ENCODE data around the gene RABGGTB. TPM values are rescaled to one million over a fixed set of nuclear protein-coding genes. Genes with fewer than 3 reads are reported as not detected.
"Not testable (repeated sequence)": the region's sequence is repeated elsewhere in the genome, so short reads cannot be mapped to it uniquely, and the experiment has no call there.

The RABGGTB gene
- total RNA-seq (2022), result 88.6 and 96.0 TPM in 2 replicates
- Bru-seq, nascent RNA, result percentile 100 among the genes with signal in this experiment
- BruChase-seq, experiment 1, labeled RNA remaining after a 2-hour chase, result percentile 99 among the genes with signal in this experiment
- BruChase-seq, experiment 2, labeled RNA remaining after a 6-hour chase, result percentile 97 among the genes with signal in this experiment
- long read RNA-seq, transcript RABGGTB-201 (9 exons, 1,496 nt), result major isoform, 58 of 105 reads
- long read RNA-seq, partial matches to known transcripts, result 10 of 105 reads
- long read RNA-seq, other reads (novel, unspliced or antisense), result 35 of 105 reads

DNA sequence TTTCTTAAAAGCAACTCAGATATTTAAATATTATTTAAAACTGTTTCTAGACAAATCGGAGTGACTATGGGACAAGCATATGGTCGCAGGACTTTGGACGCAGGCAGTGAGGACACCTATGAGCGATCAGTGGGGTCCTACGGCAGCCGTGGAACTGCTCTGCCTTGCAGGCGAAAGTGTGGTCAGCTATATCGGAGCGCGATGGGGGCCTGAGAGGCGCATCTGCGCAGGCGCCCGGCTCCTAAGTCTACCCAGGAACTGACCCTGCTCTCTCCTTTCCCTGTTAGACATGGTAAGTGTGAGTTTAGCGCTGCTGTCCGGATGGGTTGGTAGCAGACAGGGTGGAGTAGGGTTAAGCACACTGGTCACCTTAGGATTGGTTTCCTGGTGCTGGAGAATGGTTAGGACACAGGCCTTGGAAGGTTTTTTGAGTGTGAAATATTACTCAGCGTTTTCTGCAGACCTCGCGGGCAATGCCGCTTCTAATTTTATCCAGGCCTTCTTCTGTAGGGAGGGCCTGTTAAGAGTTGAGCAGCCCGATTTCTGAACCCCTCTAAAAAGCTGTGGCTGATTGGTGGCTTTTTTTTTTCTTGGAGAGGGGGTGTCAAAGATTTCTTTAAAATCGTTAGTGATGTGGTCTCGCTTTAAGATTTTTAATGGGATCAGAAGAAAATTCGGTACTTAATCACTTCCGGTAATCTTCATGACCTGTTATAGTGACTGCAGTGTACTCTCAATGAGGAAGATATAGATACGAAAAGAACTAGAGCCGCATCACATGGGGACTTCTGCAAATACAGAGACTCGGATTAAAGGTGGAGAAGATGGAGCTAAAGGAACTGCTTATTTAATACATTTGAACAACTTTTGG, at the start of gene RABGGTB:
RABGGTB (plus strand) TSS at position 274 of the 871 bp plus-strand sequence; CDS start at position 290, 16 bp downstream.
- no peaks in the 10 kb centered on the region for H3K9me3 ChIP-seq
- H3K4me3 ChIP-seq (ENCODE audit: low read depth, low read length), result peak within 1 kb of the TSS; percentile 60
- TSS peak; percentile 67 for BruUV-seq (replicated peaks)
- H3K4me3 Mint-ChIP-seq (ENCODE audit: unreplicated experiment), result peak within 1 kb of the TSS; percentile 98
- POLR2A ChIA-PET, result interaction anchor here (0.6 to 0.7 kb wide), 2 partner anchors 16 to 56 kb away, joined by 3 read pairs; no protein-coding TSS in a partner anchor
- TF ChIP-seq, protein P1, sequence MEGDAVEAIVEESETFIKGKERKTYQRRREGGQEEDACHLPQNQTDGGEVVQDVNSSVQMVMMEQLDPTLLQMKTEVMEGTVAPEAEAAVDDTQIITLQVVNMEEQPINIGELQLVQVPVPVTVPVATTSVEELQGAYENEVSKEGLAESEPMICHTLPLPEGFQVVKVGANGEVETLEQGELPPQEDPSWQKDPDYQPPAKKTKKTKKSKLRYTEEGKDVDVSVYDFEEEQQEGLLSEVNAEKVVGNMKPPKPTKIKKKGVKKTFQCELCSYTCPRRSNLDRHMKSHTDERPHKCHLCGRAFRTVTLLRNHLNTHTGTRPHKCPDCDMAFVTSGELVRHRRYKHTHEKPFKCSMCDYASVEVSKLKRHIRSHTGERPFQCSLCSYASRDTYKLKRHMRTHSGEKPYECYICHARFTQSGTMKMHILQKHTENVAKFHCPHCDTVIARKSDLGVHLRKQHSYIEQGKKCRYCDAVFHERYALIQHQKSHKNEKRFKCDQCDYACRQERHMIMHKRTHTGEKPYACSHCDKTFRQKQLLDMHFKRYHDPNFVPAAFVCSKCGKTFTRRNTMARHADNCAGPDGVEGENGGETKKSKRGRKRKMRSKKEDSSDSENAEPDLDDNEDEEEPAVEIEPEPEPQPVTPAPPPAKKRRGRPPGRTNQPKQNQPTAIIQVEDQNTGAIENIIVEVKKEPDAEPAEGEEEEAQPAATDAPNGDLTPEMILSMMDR (IDR thresholded peaks at IDR 0.05; ENCODE audit: insufficient read depth in 1 of 2, low read depth in 1 of 2, low read length in 1 of 2, severe bottlenecking in 1 of 2, unreplicated experiment in 1 of 2), result no peak
- H3K36me3 ChIP-seq (ENCODE audit: control insufficient read depth, insufficient read depth, low read length), result no peaks in the 10 kb centered on the region; the same call in 1 of the 2 replicates
- H3K4me1 ChIP-seq, result peaks cover 24% of the 10 kb centered on the region
- H3K27me3 Mint-ChIP-seq (ENCODE audit: insufficient read depth, unreplicated experiment), result no peaks in the 10 kb centered on the region
- CTCF ChIA-PET, result no interaction called here
- DNase-seq, result peak; percentile 93 to 94
- intact Hi-C loops (cut with micrococcal nuclease; ENCODE audit: unreplicated experiment), result loop anchor here (2.0 to 10.0 kb wide), 4 partner anchors 56 to 521 kb away; partner anchors contain the start of gene ACADM
- H3K27me3 ChIP-seq (replicated peaks; ENCODE audit: control insufficient read depth, insufficient read depth, low read length), result no peaks in the 10 kb centered on the region
- H3K27ac Mint-ChIP-seq (ENCODE audit: unreplicated experiment), result peak within 1 kb of the TSS; percentile 97
- peaks cover 6% of the 10 kb centered on the region for H3K4me1 Mint-ChIP-seq (ENCODE audit: low read depth, unreplicated experiment)
- H3K36me3 Mint-ChIP-seq (ENCODE audit: insufficient read depth, unreplicated experiment), result peaks cover 55% of the 10 kb centered on the region
- no peaks in the 10 kb centered on the region for H3K9me3 Mint-ChIP-seq (ENCODE audit: unreplicated experiment)

DNA sequence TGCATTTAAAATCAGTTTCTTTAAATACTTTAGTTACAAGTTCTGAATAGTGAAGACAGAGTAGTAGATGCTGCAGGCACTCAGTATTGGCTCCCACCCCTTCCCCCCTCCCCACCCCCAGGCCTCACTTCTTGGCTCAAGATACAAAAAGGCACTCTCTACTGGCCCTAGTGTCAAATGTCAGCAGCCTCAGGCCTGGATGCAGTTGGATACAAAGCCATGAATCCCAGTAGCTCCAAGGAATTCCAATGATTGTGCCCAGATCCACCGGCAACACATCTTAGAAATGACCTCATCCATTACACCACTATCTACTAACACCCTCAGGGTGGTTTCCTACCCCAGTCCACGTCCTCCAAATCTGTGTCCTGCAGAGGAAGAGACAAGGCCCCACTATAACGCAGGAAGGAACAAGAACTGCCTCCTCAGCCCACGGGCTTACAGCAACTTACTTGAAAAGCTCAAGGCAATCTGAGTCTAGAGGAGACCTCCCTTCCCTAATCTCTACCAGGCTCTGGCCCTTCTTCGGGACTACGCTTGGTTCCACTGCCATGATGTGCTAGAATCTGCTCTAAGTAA, 43.9 kb upstream of the RABGGTB start:
- no peaks in the 10 kb centered on the region for H3K4me1 ChIP-seq
- H3K36me3 ChIP-seq (ENCODE audit: control insufficient read depth, insufficient read depth, low read length), result no peaks in the 10 kb centered on the region
- TF ChIP-seq, protein P1 (IDR thresholded peaks at IDR 0.05; ENCODE audit: insufficient read depth in 1 of 2, low read depth in 1 of 2, low read length in 1 of 2, severe bottlenecking in 1 of 2, unreplicated experiment in 1 of 2), result no peak
- no TSS peak for BruUV-seq (replicated peaks)
- intact Hi-C loops (cut with micrococcal nuclease; ENCODE audit: unreplicated experiment), result no loop called here
- H3K27ac Mint-ChIP-seq (ENCODE audit: unreplicated experiment), result no peak overlapping the region
- no peak overlapping the region for H3K4me3 ChIP-seq (ENCODE audit: low read depth, low read length)
- CTCF ChIA-PET, result no interaction called here
- no peaks in the 10 kb centered on the region for H3K27me3 ChIP-seq (replicated peaks; ENCODE audit: control insufficient read depth, insufficient read depth, low read length)
- H3K27me3 Mint-ChIP-seq (ENCODE audit: insufficient read depth, unreplicated experiment), result no peaks in the 10 kb centered on the region
- H3K9me3 ChIP-seq, result no peaks in the 10 kb centered on the region
- peaks cover 5% of the 10 kb centered on the region for H3K36me3 Mint-ChIP-seq (ENCODE audit: insufficient read depth, unreplicated experiment)
- POLR2A ChIA-PET, result no interaction called here
- DNase-seq, result no peak
- no peaks in the 10 kb centered on the region for H3K4me1 Mint-ChIP-seq (ENCODE audit: low read depth, unreplicated experiment)
- H3K4me3 Mint-ChIP-seq (ENCODE audit: unreplicated experiment), result no peak overlapping the region
- no peaks in the 10 kb centered on the region for H3K9me3 Mint-ChIP-seq (ENCODE audit: unreplicated experiment)

DNA sequence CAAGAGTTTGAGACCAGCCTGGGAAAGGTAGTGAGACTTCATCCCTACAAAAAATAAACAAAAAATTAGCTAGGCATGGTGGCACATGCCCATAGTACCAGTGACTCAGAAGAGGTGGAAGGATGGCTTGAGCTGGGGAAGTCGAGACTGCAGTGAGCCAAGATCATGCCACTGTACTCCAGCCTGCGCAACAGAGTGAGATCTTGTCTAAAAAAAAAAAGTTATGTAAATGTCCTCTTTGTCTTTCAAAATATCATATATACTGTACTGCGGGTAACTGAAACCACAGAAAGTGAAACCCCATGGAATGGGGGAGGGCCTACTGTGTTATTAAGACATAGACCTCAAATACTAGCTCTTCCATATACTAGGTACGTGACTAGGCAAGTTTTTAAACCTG, 40.8 kb upstream of the RABGGTB start:
- no peak overlapping the region for H3K4me3 Mint-ChIP-seq (ENCODE audit: unreplicated experiment)
- no peaks in the 10 kb centered on the region for H3K9me3 ChIP-seq
- ChIA-PET CTCF (no interaction called here), POLR2A (no interaction called here)
- H3K4me1 Mint-ChIP-seq (ENCODE audit: low read depth, unreplicated experiment), result no peaks in the 10 kb centered on the region
- H3K27me3 ChIP-seq (replicated peaks; ENCODE audit: control insufficient read depth, insufficient read depth, low read length), result no peaks in the 10 kb centered on the region
- H3K4me3 ChIP-seq (ENCODE audit: low read depth, low read length), result no peak overlapping the region
- no peaks in the 10 kb centered on the region for H3K36me3 Mint-ChIP-seq (ENCODE audit: insufficient read depth, unreplicated experiment)
- TF ChIP-seq, protein P1 (IDR thresholded peaks at IDR 0.05; ENCODE audit: insufficient read depth in 1 of 2, low read depth in 1 of 2, low read length in 1 of 2, severe bottlenecking in 1 of 2, unreplicated experiment in 1 of 2), result no peak
- no peaks in the 10 kb centered on the region for H3K9me3 Mint-ChIP-seq (ENCODE audit: unreplicated experiment)
- no peaks in the 10 kb centered on the region for H3K4me1 ChIP-seq
- intact Hi-C loops (cut with micrococcal nuclease; ENCODE audit: unreplicated experiment), result no loop called here
- no peaks in the 10 kb centered on the region for H3K27me3 Mint-ChIP-seq (ENCODE audit: insufficient read depth, unreplicated experiment)
- no peak overlapping the region for H3K27ac Mint-ChIP-seq (ENCODE audit: unreplicated experiment)
- H3K36me3 ChIP-seq (ENCODE audit: control insufficient read depth, insufficient read depth, low read length), result no peaks in the 10 kb centered on the region
- BruUV-seq (replicated peaks), result no TSS peak
- no peak for DNase-seq

DNA sequence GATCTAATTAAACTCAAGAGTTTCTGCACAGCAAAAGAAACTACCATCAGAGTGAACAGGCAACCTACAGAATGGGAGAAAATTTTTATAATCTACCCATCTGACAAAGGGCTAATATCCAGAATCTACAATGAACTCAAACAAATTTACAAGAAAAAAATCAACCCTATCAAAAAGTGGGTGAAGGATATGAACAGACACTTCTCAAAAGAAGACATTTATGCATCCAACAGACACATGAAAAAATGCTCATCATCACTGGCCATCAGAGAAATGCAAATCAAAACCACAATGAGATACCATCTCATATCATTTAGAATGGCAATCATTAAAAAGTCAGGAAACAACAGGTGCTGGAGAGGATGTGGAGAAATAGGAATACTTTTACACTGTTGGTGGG, 28.8 kb upstream of the RABGGTB start:
- H3K36me3 ChIP-seq (ENCODE audit: control insufficient read depth, insufficient read depth, low read length); POLR2A ChIA-PET: not testable (repeated sequence)

More for the DNA sequence above, 28.8 kb upstream of the RABGGTB start:
- H3K36me3 Mint-ChIP-seq (ENCODE audit: insufficient read depth, unreplicated experiment), result peaks cover 20% of the 10 kb centered on the region
- H3K27me3 Mint-ChIP-seq (ENCODE audit: insufficient read depth, unreplicated experiment); H3K27me3 ChIP-seq (replicated peaks; ENCODE audit: control insufficient read depth, insufficient read depth, low read length); intact Hi-C loops (cut with micrococcal nuclease; ENCODE audit: unreplicated experiment); H3K4me3 Mint-ChIP-seq (ENCODE audit: unreplicated experiment); H3K4me1 ChIP-seq; H3K27ac Mint-ChIP-seq (ENCODE audit: unreplicated experiment); DNase-seq; H3K9me3 Mint-ChIP-seq (ENCODE audit: unreplicated experiment); H3K9me3 ChIP-seq; BruUV-seq (replicated peaks); H3K4me3 ChIP-seq (ENCODE audit: low read depth, low read length); CTCF ChIA-PET; H3K4me1 Mint-ChIP-seq (ENCODE audit: low read depth, unreplicated experiment): not testable (repeated sequence)

Data from Caco-2 (cell line).